Esophagus squamous epithelium (tissue), 5 donors: ENCODE data around the gene DLG2. TPM values are rescaled to one million over a fixed set of nuclear protein-coding genes. Genes with fewer than 3 reads are reported as not detected.

Experiments used
- DNase-seq: peaks from one replicate; lab custom pipeline; 2025; lab: John Stamatoyannopoulos, UW
- H3K27ac ChIP-seq, 4 donors: fragments of 200-600 bp; sonication (generic); one replicate each; pipeline ENCODE4 v1.5.1; 2016 to 2019; ENCODE audit warnings: mild to moderate bottlenecking in 1 of 4
- H3K27me3 ChIP-seq, 4 donors: fragments of 200-600 bp; sonication (generic); 1 replicate in 3 of 4; 2 replicates in 1 of 4; pipeline versions ENCODE4 v1.5.1 to v1.6.0; 2017 to 2021; ENCODE audit warnings: antibody characterized with exemption in 1 of 4
- H3K36me3 ChIP-seq, 3 donors: fragments of 200-600 bp; sonication (generic); one replicate each; pipeline ENCODE4 v1.5.1; 2016 to 2019
- H3K4me1 ChIP-seq, 3 donors: fragments of 200-600 bp; sonication (generic); one replicate each; pipeline ENCODE4 v1.5.1; 2017 to 2019
- H3K4me3 ChIP-seq, 4 donors: fragments of 200-600 bp; sonication (generic); 1 replicate in 3 of 4; 2 replicates in 1 of 4; pipeline ENCODE4 v1.5.1; 2016 to 2019; ENCODE audit warnings: mild to moderate bottlenecking in 2 of 4, moderate library complexity in 1 of 4
- H3K9me3 ChIP-seq, 3 donors: fragments of 200-600 bp; sonication (generic); one replicate each; pipeline ENCODE4 v1.5.1; 2016 to 2019
- POLR2A ChIP-seq, 4 donors: fragments of 450-650 bp; IDR thresholded peaks; one replicate each; pipeline ENCODE4 v1.6.1; 2017; ENCODE audit warnings: antibody characterized with exemption in 4 of 4, mild to moderate bottlenecking in 4 of 4, moderate library complexity in 3 of 4
- WGBS, 2 donors: methylation state at CpG; one replicate each; pipeline ENCODE4 v1.1.5; 2018; 5-methylcytosine and 5-hydroxymethylcytosine counted together
- intact Hi-C: fragments of 100-400 bp; cut with DNase I; formaldehyde crosslinking; loops from one replicate; pipeline ENCODE4 v1.15.0; 2022
- total RNA-seq, 4 donors: library from RNA; depleted of rRNA; stranded (reverse); fragments of >200 nt; gene quantifications; one replicate each; pipeline ENCODE4 v1.1.0, GENCODE V29; 2016
- TF ChIP-seq, protein P1 (sequence below), 6 experiments: fragments of 450-650 bp in 4 of 6; fragments of 200-600 bp in 2 of 6; sonication (generic) in 2 of 6; IDR thresholded peaks; one replicate each; pipeline ENCODE4 v1.5.1; 2016 to 2019; ENCODE audit warnings: antibody characterized with exemption in 6 of 6, mild to moderate bottlenecking in 4 of 6, moderate library complexity in 4 of 6
- donor health status: DM: yes; HTN: yes; CAD: no.

Gene DLG2
- total RNA-seq, 4 donors from 2014 or later = 2.9 to 27.7 (median 12.6) TPM

DNA sequence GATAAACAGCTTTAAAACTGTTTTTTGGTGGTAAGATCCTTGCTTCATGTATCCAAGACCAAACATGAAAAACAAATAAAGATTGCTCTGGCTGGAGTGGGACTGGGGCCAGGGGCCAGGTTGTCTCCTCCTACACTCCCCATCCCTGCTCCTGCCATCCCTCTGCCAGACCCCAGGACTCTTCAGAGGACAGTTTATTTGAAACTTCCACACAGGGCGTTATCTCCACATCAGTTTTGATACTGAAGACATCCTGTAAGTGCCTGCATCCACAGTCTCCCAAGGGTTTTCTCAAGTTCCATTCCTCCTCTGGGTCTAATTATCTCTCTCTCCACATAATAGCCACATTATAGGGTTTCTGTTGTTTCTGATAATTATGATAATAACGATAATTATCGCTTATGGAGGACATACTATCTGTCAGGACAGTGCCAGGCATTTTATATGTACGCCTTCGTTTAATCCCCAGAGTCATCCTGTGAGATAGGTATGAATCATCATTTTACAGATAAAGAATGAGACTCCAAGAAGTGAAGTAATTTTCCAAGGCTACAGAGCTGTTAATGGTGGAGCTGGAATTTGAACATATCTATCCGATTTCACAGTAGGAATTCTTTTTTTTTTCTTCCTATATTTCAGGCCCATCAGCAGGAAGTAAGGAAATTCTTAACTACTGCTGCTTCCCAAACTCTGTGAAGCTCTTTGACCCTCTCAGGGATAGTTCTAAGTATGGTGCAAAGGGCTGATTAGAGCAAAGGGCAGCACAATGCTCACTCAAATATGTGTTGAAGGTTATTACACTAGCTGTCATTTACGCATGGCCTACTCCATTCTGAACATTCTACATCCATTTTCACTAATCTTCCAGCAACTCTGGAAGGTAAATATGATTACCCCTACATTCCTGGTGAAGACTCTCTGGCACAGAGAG lies 1852.9 kb downstream of the DLG2 start:
- no peaks in the 10 kb centered on the region for H3K4me1 ChIP-seq
- H3K27me3 ChIP-seq = no peaks in the 10 kb centered on the region
- no peak overlapping the region for H3K4me3 ChIP-seq
- TF ChIP-seq POLR2A (IDR thresholded peaks at IDR 0.05) = no peak
- TF ChIP-seq, protein P1, sequence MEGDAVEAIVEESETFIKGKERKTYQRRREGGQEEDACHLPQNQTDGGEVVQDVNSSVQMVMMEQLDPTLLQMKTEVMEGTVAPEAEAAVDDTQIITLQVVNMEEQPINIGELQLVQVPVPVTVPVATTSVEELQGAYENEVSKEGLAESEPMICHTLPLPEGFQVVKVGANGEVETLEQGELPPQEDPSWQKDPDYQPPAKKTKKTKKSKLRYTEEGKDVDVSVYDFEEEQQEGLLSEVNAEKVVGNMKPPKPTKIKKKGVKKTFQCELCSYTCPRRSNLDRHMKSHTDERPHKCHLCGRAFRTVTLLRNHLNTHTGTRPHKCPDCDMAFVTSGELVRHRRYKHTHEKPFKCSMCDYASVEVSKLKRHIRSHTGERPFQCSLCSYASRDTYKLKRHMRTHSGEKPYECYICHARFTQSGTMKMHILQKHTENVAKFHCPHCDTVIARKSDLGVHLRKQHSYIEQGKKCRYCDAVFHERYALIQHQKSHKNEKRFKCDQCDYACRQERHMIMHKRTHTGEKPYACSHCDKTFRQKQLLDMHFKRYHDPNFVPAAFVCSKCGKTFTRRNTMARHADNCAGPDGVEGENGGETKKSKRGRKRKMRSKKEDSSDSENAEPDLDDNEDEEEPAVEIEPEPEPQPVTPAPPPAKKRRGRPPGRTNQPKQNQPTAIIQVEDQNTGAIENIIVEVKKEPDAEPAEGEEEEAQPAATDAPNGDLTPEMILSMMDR (IDR thresholded peaks at IDR 0.05) = no peak
- no peaks in the 10 kb centered on the region for H3K36me3 ChIP-seq
- no peak for DNase-seq
- intact Hi-C loops = no loop called here
- no peak overlapping the region for H3K27ac ChIP-seq
- H3K9me3 ChIP-seq = no peaks in the 10 kb centered on the region
- 65 to 76% methylated on average over 7 of the region's 7 CpGs for WGBS, 2 donors

DNA sequence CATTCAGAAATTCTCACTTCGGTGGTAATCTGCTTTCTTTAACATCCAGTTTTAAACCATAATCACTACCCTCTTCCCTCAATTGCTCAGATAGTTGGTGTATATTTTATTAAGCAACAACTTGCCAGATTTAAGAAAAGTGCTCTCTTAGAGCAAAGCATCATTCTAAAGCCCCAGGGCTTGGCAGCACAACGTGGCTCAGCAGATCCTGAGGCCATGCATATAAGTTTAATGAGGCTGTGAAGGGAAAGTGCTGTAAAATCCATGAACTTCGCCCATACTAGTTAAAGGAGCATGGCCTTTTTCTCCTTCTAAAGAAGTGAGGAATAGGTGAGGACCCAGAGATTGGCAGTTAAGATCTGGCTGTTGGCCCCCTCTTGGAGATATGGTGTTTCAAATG lies 1858.7 kb downstream of the DLG2 start:
- H3K4me3 ChIP-seq = no peak overlapping the region
- no peak for DNase-seq
- H3K36me3 ChIP-seq = no peaks in the 10 kb centered on the region
- intact Hi-C loops = no loop called here
- H3K27ac ChIP-seq = no peak overlapping the region
- H3K4me1 ChIP-seq = no peaks in the 10 kb centered on the region
- H3K9me3 ChIP-seq = no peaks in the 10 kb centered on the region
- WGBS, 2 donors = 53 to 63% methylated on average over 3 of the region's 3 CpGs
- no peaks in the 10 kb centered on the region for H3K27me3 ChIP-seq
- TF ChIP-seq, protein P1 (IDR thresholded peaks at IDR 0.05) = no peak
- TF ChIP-seq POLR2A (IDR thresholded peaks at IDR 0.05) = no peak

DNA sequence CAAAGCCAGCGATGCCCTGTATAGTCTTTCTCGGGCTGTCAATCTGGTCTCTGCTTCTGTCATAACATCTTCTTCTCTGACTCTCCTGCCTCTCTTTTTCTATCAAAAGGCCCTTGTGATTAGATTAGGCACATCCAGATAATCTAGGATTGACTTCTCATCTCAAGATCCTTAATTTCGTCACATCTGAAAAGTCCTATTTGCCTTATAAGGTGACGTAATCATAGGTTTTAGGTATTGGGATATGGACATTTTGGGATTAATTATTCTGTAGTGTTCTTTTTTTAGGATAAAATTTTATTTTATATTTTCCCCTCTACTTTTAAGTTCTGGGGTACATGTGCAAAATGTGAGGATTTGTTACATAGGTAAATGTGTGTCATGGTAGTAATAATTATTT lies 1860.2 kb downstream of the DLG2 start:
- WGBS, 2 donors = 87 to 92% methylated on average over 4 of the region's 4 CpGs
- no peaks in the 10 kb centered on the region for H3K4me1 ChIP-seq
- no peak overlapping the region for H3K27ac ChIP-seq
- no peak for DNase-seq
- no peaks in the 10 kb centered on the region for H3K27me3 ChIP-seq
- H3K4me3 ChIP-seq = no peak overlapping the region
- no peaks in the 10 kb centered on the region for H3K9me3 ChIP-seq
- TF ChIP-seq POLR2A (IDR thresholded peaks at IDR 0.05) = no peak
- TF ChIP-seq, protein P1 (IDR thresholded peaks at IDR 0.05) = no peak
- intact Hi-C loops = no loop called here
- no peaks in the 10 kb centered on the region for H3K36me3 ChIP-seq

DNA sequence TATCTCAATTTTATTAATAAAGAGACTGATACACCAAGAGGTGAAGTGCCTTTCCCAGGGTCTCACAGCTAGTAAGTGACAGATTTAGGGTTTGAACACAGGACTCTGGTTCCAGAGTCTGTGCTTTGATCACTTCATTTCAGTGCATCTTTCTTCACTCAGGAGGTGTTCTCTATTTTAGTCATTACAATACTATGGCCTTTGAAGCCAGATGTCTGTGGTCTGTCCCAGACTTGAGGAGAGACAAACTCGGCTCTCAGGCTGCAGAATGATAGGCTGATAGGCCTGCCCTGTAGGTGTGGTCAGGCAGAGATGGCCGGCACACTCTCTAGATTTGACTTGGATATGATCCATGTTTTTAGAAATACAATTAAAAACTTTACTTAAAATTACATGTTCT lies 1862.5 kb downstream of the DLG2 start:
- no peaks in the 10 kb centered on the region for H3K9me3 ChIP-seq
- no peaks in the 10 kb centered on the region for H3K27me3 ChIP-seq

DNA sequence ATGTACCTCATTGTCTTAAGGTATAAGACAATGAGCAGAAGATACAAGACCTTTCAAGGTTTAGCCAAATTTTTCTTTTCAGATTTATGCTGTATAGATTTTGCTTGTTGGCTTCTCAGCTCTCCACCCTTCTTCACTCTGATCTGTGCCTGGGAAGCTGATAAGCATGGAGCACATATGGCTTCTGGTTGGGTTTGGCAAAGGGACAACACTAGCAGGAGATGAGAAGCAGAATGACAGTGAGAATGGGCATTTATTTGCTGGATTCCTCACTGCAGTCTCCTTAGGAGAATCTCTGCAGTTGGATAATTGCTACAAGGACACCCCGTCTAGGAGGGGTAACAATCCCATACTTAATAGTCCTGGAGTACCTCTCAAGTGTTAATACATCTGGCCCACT lies 1866.2 kb downstream of the DLG2 start:
- Histone ChIP-seq H3K4me1 (no peaks in the 10 kb centered on the region), H3K4me3 (no peak overlapping the region), H3K9me3 (no peaks in the 10 kb centered on the region), H3K27ac (no peak overlapping the region), H3K36me3 (no peaks in the 10 kb centered on the region), H3K27me3 (no peaks in the 10 kb centered on the region)
- DNase-seq = no peak
- WGBS, 2 donors = 58 to 77% methylated on average over 1 of the region's 1 CpG
- TF ChIP-seq, protein P1 (IDR thresholded peaks at IDR 0.05) = no peak
- no peak for TF ChIP-seq POLR2A (IDR thresholded peaks at IDR 0.05)
- intact Hi-C loops = no loop called here

More for the DNA sequence above, 1862.5 kb downstream of the DLG2 start:
- intact Hi-C loops = no loop called here
- 63 to 71% methylated on average over 2 of the region's 2 CpGs for WGBS, 2 donors
- no peak for DNase-seq
- Histone ChIP-seq H3K4me1 (no peaks in the 10 kb centered on the region), H3K36me3 (no peaks in the 10 kb centered on the region), H3K4me3 (no peak overlapping the region), H3K27ac (no peak overlapping the region)
- TF ChIP-seq POLR2A (IDR thresholded peaks at IDR 0.05) = no peak
- TF ChIP-seq, protein P1 (IDR thresholded peaks at IDR 0.05) = no peak
